NCI-H146 (cell line): Measurements from ENCODE around the gene NAGPA.
"Not testable (repeated sequence)": the region's sequence is repeated elsewhere in the genome, so short reads cannot be mapped to it uniquely, and the experiment has no call there.

Experiments used
- DNase-seq: peaks from one replicate; lab custom pipeline; 2025; lab: John Stamatoyannopoulos, UW

NAGPA gene

DNA sequence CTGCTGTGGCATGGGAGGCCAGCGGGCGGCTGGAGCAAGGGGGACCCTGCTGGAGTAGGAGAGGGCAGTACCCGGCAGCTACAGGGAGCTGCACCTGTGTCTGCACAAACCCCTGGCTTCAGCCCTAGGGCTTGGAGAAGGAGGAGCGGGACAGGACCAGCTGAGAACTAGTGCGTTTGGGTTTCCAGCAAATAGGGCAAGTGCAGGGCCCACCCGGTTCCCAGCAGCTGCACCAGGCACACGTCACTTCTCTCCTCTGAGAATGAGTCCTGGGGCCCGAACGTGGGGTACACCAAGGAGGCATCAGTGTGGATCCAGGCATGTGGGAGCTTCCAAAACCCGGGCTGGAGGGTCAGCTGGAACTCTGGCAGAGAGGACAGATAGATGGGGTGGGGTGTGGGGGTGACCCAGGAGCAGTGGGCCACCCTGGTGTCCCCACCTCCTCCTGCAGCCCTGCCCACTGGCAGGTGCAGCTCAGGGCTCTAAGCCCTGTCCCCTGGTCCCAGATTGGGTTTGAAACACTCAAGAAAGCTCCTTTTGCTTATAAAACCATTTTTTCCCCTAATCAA is 26.4 kb upstream of the NAGPA start:
- DNase-seq = no peak

DNA sequence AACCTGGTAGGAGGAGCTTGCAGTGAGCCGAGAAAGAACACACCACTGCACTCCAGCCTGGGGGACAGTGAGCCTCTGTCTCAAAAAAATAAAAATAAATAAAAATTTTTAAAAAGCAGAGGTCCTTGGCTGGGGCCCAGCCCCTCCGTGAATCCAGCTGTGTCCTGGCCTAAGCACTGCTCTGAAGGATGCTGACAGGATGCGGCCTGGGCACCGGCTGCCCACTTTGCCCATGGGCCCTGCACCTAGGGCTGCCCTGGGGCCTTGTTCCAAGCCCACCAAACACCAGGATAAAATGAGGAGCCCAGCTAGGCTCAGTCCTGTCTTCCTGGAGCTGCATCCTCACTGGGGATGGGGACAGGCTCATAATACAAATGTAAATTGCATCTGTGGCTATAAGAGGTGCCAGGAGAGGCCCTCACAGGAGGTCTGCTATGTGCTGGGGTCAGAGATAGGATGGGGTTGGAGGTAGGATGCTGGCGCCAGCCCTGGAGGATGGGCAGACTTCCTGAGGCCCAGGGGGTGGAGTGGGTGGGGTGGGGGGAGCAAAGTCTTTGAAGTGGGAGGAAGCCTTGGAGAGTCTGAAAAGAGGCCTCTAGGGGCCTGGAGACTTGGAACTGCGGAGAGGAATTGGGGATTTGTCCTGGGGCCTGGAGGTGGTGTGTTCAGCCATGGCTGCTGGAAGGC is 25.8 kb upstream of the NAGPA start:
- DNase-seq = no peak

DNA sequence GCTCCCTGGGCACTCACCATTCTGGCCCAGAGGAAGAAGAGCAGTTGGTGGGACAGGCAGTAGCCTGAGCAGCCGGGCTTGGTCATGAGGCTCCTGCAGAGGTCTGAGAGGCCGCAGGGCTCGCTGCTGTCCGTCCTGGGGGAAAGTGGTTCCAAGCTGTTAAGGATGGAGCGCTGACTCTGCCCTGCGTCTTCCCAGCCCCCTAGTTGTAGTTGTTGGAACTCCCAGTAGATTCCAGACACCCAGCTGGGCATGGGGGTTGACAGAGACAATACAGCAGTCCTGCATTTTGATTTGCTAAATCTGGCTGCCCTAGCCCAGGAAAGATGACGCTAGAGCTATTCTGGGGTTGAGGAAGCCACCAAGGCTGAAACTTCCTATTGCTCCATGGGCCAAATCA is 24.7 kb upstream of the NAGPA start:
- peak; percentile 38 for DNase-seq

DNA sequence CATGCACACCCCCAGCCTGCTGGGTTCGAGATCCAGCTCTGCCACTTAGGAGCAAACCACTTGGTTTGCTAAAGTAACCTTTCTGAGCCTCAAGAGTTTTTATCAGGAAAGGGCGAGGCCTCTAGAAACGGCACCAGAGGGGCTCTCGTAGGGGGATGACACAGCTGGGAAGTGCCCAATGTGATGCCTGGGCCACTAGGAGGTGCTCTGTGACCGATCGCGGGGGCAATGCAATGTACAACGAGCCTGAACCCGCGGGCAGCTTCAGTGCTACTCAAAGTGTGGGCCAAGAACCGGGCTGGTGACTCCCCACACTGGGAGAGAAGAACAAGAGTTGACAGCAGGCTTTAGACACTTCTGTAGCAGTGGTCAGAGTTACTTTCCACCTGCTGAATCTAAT is 22.6 kb upstream of the NAGPA start:
- DNase-seq = peak; percentile 28

DNA sequence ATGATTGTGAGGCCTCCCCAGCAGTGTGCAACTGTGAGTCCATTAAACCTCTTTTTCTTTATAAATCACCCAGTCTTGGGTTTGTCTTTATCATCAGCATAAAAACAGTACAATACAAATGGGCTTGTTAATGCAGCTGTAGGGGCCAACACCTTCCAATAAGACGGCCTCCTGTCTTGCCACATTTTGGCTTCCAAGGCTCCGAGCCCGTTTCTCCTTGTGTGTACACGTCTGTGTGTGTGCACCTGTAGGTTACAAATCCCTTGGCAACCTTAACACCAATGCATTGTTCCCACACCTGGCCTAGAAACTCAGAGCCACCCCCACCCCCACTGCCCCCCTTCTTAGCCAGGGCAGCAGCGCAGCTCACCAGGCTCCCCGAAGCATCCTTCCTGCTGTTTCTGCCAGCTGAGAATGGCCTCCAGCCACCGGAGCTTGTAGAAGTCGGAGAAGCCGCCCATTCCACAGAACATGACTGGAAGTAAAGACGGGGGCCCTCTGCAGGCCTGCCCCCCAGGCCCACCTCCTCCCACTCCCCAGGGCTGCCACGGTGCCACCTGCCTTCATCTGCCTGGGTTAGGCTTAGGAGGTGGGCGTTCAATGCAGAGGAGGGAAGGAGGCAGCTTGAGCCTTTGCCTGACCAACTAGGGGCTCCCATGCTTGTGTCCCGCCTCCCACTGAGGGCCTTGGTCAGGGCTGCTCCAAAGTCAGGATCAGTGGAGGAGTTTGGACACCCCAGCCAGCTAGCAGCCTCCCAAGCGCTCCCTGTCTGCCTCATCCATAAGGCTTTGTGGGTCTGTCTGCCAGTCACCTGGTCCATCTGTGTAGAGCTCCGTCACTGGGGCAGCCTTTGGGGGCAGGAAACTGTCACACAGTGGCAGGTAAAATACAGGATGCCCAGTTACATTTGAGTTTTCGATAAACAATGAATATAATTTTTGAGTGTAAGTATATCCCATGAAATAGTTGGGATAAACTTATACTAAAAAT is 21.4 kb upstream of the NAGPA start:
- peak; percentile 23 for DNase-seq

DNA sequence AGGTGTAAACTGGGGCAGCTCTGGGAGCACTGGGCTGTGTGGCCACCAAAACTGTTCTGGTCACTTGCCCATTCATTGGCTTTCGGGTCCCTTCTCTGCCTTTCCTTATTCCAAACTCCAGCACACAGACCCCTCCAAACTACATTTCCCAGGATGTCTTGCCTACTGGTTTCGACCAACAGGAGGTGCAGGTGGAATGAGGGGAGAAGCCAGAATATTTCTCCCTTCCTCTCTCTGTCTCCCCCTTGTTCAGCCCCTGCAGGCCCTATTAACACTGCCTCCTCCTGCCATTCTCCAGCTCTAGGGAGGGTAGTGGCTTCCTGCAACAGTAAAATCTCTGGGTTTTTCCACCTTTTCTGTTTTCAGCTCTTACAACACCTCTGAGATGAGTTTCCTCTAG is 13.2 kb upstream of the NAGPA start:
- no peak for DNase-seq

DNA sequence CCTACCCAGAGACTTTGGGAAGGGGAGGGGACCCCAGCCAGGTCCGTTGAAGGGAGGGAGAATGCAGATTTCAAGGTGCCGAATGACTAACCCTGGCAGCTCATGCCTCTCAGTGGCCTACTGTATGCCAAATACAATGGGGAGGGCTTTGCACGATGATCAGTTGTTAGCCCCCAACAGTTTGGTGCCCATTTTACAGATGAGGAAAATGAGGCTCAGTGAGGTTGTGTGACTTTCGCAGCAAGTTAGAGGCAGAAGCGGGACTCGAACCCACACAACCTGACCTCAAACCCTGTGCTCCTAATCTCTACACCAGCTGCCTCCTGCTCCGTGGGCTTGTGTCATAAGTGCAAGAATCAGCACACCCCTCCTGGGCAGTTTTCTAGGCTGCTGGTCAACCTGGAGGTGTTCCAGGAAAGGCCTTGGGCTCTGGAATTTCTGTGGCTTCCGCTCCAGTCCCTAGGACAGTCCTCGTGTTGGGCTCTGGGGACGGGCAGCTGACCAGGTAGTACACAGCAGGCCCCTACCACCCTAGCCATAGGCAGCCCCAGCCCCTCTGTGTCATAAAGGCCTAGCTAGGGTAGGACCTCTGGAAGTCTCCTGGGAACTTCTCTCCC is 11.9 kb upstream of the NAGPA start:
- DNase-seq = no peak

DNA sequence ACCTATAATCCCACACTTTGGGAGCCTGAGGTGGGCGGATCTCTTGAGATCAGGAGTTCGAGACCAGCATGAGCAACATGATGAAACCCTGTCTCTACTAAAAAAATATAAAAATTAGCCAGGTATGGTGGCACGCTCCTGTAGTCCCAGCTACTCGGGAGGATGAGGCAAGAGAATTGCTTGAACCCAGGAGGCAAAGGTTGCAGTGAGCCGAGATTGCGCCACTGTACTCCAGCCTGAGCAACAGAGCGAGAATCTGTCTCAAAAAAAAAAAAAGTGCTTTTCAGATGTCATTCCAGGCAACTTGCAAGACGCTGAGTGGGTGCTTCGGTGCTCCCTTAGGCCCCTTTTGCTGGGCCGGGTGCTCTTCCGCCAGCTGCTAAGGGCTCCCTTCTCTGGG is 10.8 kb upstream of the NAGPA start:
- DNase-seq = not testable (repeated sequence)

DNA sequence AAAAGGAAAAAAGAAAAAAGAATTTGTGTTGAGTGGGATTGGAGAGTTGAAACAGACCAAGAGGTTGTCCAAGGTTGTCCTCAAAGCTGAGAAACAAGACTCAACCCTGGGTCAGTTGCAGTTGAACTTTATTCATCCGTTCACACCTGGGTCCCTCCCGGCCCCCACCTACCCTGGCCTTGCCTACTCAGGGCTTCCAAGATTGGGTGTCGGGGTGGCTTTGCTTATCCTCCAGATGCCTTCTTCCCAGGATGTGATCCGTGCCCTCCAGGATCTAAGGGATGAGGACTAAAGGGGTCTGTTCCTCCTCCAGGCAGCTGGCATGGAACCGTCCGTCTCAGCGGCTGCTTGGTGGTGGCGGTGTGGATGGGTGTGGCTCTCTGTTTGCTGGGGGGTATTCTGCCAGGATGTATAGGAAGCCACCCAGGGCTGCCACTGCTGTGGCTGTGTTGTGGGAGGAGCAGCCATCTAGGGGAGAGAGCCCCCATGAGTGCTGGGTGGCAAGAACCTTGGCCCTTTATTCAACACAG is 10.3 kb upstream of the NAGPA start:
- no peak for DNase-seq

DNA sequence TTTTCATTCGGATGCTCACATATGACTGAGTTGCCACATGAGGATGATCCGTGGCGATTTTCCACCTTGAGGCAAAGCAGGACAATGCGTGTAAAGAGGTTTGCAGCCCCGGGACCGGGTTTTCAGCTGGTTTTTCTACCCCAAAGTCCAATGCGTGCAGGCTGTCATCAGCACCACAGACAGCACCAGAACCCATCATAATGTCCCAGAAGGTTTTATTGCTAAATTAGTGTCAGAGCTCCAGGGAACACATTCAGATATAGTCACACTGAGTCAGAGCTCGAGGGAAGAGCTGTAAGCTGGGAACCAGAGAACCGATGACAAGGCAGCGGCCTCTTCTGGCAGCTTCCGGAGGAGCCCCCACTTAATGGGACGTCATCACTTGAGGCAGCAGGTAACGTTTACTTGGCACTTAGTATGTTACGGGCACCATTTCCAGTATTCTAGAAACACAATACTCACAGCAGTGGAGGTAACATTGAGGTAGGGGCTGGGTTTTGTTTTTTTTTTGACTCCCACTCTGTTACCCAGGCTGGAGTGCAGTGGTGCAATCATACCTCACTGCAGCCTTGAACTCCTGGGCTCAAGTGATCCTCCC is 8.9 kb upstream of the NAGPA start:
- peak; percentile 31 for DNase-seq

DNA sequence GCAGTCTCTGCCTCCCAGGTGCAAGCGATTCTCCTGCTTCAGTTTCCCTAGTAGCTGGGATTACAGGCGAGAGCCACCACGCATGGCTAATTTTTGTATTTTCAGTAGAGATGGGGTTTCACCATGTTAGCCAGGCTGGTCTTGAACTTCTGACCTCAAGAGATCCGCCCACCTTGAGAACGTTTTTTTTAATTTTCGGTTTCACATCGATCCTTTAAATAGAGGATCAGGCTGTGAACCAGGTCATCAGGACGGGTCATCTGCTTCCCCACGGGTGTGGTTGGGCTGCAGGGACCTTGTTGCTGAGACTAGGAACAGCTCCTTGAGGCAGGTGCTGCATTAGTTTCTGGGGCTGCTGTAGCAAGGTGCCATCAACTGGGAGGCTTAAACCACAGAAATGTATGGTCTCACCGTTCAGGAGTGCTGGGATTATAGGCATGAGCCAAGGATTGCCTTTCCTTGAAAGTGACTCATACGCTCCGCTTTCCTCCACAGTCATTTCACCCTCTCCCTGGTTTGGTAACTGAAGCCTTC is 7.9 kb upstream of the NAGPA start:
- no peak for DNase-seq

DNA sequence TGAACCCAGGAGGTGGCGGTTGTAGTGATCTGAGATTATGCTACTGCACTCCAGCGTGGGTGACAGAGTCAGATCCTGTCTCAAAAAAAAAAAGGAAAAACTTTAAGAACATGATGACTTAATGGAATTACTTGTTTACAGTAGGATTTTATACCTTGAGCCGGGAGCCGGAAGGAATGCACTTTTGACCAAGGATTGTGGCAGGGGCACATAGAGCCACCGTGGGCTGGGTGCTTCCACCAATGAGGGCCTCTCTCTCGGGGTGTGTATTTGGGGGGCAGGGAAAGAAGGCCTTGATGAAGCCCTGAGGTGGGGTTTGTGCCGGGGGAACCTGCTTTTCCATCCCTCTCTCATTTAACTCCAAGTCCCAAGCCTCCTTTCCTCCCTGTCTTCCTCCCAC is 6.7 kb upstream of the NAGPA start:
- no peak for DNase-seq

DNA sequence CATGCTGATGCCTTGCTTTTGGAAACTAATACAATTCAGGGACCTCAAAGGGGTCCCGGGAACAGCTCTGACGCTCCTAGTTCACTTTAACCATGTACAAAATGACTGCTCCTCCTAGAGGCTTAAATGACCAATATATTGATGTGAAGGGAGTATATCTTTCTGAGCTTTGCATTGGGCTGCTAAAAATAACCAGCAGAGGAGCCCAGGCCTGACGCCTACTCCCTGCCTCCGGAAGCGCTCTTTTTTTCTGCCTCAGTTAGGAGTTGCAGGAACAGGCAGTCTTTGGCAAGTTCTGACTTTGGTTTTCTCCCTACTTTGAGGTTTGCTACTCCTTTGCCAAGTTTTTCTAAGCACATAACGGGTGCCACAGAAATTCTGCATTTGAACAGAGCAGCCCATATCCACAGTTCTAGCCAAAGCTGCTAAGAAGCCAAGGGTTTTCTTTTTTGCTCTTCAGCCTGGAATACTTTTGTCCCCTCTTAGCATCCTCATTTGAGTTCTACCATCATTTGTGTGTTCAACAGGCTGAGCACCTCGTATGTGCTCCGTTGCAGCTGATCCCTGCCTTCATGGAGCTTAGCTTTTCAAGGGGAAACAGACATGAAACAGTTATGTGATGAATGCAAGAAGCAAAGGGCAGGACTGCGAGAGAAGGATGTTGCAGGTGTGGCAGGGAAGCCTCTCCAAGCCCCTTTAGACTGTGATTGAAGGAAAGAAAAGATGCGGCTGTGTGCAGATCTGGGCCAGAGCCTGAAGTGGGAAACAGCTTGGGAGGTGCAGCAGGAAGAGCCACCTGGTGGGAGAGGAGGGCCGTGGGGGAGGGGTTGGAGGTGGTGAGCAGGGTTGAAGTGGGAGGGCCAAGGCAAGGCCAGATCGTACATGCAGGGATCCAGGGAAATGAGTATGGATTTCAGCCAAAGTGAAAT is 2.8 kb upstream of the NAGPA start:
- DNase-seq = no peak

DNA sequence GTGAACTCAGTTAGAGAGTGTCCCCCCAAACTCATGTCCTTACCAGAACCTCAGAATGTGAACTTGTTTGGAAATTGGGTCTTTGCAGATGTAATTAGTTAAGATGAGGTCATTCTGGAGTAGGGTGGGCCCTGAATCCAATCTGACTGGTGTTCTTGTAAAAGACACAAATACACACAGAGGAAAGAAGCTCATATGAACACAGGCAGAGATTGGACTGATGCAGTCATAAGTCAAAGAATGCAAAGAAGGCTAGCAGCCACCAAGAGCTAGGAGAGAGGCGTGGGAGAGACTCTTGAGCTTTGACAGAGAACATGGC is 2.1 kb upstream of the NAGPA start:
- DNase-seq = no peak

DNA sequence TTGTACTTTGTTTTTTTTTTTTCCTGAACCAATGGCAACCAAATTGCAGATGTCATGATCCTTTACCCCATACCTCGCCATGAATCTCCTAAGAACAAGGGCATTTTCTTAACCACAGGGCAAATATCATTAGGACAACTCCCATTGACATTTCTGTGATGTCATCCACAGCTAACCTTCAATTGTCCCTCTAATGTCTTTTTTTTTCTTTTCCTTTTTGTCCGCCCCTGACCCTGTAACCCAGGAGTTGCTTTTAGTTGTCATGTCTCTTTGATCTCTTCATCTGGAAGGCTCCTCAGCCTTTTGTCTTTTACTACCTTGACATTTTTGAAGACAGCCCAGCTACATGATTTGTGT is 410 bp upstream of the NAGPA start:
- DNase-seq = no peak

DNA sequence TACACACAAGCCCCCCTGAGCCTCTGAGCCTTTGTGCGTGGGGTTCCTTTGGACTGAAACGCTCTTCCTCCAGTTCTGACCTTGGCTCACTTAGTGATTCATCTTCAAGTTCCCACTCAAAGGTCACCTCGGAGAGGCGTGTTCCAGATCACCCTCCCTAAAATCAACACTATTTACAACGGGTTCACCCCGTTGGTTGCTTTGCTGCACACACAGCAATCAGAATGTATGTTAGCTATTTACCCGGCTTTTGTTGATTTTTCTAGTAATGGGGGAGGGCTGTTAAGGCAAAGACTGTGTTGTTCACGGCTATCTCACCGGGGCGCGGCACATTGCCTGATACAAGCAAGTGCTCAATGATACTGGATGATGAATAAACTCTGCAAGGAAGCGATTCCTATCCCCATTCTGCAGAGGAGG is 977 bp downstream of the NAGPA start:
- DNase-seq = no peak

DNA sequence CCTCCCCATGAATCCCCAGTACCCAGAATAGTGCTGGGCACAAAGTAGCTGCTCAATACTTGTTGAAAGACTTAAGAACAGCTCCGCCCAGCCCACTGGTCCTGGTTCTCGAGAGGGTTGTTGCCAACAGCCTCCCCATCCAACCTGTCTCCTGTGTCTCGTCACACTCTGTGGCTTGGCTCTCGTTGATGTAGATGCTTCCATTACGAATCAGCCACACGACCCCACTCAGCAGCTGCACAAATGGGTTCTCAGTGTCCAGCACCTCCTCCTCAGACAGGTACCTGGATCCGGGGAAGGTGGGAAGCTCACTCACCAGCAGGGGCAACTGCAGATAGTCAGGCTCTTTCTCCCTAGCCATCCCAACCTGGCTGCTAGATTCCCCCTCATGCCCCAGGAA is 2.1 kb downstream of the NAGPA start:
- no peak for DNase-seq

DNA sequence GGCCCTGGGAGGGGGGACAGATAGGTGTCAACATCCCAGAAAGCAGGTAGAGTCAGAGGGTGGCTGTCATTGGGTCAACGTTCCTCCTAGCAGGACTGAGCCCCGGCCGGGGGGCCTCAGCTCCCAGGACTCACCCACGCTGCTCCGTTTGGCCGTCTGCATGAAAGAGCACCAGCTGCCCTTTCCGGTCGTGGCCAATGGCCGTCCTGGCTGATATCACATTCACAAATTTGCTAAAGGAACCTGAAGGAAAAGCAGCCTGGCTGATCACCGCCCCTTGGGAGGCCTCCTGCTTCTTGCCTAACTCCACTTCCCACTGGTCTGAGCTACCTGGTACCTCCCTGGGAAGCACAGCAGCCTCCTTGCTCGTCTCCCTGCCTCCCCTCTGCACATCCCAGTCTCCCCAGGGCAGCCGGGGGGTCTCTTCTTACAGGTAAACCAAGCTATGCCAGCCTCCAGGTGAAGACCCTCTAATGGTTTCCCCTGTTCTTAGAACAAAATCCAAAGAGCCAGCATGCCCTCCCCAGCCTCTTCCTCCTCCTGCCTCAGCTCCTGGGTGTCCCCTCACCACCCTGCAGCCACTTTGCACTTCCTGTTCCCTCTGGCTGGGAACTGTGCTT is 3.4 kb downstream of the NAGPA start:
- no peak for DNase-seq

DNA sequence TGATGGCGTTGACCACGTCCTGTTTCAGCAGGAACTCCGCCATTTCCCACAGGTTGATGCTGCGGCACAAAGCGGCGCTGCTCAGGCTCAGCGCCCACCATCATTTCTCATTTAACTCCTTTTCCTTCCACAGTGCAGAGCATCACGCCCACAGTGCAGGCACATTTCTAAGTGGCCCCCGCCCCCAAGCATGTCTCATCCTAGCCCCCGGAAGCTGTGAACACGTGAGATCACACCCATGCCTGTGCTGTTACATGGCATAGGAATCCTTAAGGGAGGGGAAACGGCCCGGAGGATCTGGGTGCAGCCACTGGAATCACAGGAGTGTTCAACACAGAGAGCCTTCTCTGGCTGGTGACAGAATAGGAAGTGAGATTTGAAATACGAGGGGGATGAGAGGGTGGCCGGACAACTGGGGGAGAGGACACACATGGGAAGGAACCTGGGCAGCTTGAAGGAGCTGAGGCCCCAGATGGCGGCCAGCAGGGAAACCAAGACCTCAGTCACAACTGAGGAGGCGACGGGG is 4.7 kb downstream of the NAGPA start:
- DNase-seq = no peak
